ENCODE data around the gene TTLL11.

Gene TTLL11

DNA sequence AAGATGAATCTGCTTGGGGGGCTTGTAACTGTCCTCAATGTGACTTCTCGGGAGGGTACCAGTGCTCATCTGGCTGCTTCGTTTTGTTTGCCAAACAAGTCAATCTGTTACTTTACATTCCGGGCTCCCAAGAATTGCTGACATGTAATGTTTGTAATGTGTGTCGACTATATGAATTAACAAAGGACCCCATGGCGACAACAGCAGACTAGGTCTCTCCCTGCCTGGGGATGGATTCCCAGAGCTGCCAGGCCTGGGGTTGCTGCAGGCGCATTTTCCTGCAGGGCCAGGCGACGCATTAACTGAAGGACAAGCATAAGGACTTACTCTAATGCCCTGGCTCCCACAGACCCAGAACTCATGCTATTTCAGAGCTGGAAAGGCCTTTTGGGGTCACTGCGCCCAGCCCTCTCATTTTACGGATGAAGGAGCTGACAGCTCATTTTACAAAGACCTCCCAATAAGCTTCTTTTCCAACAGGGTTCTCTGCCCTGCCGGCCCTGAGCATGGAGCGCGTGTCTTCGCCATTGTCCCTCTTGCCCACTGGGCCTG is 214.8 kb downstream of the TTLL11 start:
- no peak for DNase-seq (ENCODE audit: low read depth)

DNA sequence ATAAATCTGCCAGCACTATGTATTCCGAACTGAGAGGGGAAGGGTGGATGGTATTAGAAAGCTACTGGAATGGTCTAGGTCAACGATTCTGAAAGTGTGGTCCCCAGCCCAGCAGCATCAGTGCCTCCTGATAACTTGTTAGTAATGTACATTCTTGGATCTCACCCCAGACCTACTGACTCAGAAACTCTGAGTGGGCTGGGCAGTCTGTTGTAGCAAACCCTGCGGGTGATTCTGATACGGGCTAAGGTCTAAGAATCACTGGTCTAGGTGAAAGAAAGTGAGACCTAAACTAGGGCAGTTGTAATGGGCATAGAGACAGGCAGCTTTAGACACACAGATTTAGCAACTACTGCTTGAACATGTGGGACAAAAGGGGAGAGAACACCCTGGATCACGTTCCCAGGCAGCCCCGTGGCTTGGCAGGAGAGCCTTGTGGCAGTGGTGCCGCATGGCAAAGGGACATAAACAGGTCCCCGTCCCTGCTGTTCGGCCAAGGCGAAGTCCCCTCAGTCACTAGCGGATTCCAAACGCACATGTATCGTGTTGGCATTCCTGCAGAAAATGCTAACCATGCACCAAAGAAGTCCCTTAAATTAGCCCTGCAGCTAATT is 216.3 kb downstream of the TTLL11 start:
- DNase-seq (ENCODE audit: low read depth), result no peak

DNA sequence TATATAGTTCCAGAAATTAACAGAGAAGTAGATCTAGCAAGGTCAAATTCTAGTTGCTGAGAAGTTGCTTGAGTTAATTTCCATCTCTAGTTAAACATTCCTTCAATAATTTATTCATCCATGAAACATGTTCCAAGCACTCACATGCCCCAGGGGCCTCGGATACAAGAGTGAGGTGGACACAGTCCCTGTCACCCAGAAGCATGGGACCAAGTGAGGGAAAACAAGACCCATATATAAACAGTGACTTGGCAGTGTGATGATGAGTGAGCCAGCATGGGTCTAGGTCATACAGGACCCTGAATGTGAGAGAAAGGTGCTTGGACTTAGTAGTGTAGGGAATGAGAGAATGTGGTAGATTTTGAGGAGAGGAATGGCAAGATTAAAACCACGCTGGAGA is 216.9 kb downstream of the TTLL11 start:
- no peak for DNase-seq (ENCODE audit: low read depth)

DNA sequence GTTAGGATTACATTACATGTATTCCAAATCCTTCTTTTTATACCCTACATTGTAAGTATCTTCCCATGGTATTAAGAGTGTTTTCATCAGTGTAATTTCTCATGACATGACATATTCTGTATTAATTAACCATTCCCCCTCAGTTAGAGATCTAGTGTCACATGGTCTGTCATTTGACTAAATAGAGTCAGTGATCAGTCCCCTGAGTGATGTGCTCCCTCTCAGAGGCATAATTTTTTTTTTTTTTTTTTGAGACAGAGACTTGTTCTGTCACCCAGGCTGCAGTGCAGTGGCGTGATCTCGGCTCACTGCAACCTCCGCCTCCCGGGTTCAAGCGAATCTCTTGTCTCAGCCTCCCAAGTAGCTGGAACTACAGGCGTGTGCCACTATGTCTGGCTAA is 218.6 kb downstream of the TTLL11 start:
- DNase-seq (ENCODE audit: low read depth), result no peak

DNA sequence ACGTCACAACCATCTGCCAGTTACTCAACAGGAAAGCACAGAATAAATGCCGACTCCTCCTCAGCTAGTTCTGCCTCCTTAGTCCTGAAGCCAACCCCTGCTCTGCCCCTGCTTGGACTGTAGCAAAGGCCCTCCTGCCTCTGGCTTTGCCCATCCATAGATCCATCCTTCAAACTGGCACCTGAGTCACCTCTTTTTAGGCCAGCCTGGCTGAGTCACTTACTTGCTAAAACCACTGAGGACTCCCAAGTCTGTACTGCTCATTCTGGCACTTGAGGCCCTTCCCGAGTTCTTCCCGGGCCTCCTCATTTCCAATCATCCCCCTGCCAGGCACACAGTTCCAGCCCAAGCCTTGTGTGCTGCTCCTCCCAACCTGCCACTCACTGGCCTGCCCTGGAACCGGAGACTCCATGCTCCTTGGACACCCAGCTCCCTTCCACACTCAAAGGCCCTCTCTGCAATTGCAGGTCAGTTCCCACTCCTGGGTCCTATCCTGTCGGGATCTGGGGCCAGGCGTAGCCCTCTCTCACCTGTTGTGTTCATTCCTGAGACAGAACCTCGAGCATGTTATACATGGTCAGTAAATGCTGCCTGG is 221.6 kb downstream of the TTLL11 start:
- no peak for DNase-seq (ENCODE audit: low read depth)

DNA sequence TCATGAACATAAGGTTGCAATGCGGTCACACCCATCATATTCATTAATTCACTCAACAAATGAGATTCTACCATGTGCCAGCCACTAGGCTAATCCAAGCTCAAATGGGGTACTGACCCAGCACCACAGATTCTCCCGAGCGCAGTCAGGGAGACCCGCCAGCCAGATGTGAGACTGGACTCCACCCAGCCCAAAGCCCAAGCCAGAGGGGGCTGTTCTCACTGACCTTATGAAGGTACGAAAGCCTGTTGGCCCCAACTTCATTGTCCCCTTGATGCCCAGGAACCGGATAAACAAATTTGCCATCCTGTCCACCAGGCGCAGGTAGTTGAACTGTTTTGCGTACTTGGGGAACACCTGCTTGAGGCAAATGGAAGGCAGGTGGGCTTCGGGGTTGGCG is 222.8 kb downstream of the TTLL11 start:
- DNase-seq (ENCODE audit: low read depth), result no peak

DNA sequence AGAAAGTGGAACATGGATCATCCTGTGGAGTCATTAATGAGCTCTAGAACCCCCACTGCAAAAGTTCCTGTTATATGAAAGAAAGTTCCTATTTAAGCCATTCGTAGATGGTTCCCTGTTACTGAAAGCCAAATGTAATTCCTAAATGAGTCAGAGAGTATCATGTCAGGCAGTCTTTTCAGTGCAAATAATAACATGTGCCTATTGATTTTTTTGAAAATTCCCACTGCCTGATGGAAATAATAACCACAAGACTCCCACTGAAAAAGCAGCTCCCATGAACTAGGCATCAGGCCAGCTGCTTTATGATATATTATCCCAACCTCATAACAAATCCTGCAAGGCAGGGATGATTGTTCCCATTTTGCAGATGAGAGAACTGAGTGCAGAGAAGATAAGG is 224.5 kb downstream of the TTLL11 start:
- no peak for DNase-seq (ENCODE audit: low read depth)

DNA sequence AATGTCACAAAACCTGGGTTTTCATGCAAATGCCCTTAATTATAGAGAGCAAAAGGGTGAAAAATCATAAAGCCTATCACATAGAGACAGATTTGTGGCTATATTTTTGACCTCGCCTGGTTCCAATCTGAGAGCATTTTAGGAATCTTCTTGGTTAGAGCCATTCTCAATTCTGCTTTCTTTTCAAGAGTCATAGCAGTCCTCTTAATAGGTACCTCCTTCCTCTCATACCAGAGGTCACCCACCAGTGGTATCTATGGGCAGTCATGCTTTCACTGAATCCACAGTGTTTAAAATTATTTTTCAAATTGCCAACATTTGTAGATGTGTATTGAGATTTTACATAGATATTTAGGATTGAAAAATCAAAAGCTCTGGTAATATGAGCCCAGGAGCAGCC is 226.2 kb downstream of the TTLL11 start:
- no peak for DNase-seq (ENCODE audit: low read depth)

DNA sequence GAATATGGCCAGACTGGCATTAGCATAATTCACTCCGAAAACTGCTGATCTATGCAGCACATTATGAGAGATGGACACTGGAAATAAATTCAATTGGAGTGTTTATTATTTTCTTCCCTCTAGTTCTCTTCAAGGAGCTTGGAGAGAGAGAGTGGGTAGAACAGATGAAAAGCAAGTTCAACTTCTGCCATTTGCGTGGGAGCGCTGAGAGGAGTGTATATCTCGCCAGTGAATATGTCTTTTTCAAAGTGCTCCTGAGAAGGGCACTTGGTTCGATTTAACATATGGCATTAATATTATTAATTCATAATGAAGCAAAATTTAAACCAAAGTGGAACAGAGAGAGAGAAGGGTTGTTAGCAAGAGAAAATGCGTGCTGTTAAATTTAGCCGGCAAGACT is 227.2 kb downstream of the TTLL11 start:
- DNase-seq (ENCODE audit: low read depth), result no peak

DNA sequence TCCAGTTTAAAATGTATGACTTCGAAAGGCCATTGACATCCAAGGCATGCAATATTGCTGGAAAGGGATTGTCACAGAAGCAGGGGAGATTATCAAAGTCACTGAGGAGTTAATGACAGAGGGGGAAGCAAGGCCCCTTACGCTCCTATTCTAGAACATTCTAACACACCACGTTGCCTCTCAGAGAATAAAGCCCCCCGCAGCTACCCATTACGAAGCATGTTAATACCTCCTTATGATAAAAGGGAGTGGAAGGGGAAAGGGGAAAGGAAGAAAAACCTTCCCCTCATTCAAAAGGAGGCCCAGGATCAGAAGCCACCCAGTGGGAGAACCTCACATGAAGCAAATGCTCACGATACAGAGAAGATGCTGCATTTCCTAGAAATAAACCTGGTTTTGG is 228.0 kb downstream of the TTLL11 start:
- DNase-seq (ENCODE audit: low read depth), result no peak

DNA sequence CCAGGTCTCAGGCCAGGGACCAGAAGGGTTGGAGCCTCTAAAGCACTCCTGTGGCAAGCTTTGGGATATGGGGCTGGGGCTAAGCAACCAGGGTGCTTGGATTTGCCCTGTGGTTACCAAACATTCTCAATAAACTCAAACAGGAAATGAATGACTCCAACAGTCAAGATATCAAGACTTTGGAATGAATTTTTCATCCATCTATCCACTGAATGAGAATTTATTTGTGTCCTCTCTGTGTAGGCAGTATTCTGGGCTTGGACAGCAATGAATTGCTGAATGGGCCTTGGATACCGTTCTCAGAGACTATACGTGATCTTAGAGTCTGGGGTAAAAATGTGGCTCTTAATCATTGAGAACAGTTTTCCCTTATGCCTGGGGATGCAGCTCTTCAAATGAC is 229.2 kb downstream of the TTLL11 start:
- DNase-seq (ENCODE audit: low read depth), result no peak

DNA sequence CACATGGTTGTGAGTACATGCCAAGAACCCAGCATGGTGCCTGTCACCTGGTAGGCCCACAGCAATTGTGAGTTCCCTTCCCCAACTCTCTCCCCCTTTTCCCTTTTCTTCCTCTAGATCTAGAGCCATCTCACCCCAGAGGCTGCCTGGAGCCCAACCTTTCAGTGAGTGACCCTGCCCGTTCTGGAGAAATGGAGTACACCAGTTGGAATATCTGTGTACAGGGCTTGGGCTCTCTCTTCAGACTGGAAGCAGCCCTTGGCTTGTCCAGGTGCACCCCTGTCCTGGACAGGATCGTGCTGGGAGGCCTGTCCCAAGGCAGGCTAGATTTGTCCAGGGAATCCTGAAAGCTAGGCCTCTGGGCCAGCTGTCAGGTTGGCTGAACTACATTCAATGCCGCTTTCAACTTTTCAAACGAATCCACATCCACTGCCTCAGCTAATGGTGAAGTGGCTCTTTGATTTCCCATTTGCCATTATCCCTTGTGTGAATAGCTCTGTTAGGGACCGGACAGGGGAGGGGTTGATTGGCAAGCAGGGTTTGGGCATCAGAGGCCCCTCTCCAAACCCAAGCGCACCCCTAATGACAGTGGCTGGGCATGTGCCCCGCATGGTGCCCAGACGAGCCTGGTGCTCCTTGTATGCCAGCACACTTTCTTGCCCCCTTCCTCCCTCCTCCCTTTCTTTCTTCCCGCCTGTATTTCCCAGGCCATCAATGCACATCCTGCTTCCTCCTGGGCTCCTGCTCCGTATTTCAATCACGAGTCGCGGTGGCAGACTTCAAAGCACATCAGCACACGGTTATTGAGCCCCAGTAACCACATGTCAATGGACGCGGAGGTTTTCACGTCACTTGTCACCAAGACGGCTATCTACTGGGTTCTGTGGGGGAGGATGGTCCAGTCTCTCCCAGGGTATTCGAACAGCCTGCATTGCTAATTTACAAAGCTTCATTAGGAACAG is 230.5 kb downstream of the TTLL11 start:
- no peak for DNase-seq (ENCODE audit: low read depth)

DNA sequence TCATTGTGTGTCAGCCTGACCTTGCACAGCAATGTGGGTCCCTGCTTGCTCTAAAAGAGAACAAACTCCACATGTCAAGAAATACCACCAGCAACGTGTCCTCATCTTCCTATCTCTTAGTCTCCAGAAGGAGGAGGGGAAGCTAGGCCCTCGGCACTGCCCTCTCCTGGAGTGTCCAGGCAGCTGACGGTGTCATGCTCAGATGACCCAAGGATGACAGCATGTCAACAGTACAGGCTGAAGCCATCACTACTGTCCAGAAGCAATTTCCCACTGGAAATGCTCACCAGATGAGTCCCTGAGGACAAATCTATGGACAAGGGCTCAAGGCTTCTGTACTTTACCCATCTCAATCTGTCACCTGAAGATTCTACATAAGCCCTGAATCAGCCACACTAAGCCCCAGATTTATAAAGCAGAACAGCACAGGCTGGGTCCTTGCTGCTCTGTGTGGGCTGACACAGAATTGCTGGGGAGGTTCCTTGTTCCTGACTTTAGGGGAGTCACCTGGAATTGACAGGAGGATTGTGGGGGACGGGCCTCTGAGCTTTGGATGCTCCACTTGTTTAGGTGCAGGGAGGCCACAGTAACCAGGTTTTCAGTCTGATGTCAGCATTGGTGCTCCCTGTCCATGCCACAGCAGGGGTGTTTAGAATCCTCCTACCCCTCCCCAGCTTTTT is 231.5 kb downstream of the TTLL11 start:
- no peak for DNase-seq (ENCODE audit: low read depth)

DNA sequence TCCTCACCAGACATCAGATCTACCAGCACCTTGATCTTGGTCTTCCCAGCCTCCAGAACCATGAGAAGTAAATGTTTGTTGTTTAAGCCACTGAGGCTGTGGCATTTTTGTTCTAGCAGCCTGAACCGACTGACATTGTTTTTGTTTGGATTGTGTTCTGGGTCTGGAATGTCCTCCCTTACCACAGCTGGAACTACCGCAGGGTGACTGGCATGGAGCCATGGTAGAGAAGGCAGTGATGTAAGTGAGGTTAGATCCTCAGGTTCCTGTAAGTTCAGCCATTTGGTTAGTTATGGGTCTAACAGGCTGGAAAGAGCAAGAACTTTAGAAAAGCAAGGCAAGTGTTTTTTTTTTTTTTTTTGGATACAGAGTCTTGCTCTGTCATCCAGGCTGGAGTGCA is 232.4 kb downstream of the TTLL11 start:
- DNase-seq (ENCODE audit: low read depth), result no peak

DNA sequence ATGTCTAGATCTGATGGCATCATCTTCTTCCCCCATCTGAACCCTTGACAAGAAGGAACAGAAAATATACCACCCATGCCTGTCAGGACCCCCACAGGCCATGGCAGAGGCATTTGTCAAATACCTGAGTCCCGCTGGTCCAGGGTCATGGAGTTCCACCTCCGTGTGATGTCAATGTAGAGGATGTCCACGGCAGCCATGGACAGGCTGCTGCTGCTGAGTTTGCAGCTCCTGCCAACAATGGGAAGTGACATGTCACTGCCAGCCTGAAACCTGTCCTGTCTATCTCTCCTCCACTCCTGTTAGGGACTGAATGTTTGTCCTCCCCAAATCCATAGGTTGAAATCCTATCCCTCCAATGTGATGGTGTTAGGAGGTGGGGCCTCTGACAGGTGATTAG is 232.9 kb downstream of the TTLL11 start:
- no peak for DNase-seq (ENCODE audit: low read depth)

DNA sequence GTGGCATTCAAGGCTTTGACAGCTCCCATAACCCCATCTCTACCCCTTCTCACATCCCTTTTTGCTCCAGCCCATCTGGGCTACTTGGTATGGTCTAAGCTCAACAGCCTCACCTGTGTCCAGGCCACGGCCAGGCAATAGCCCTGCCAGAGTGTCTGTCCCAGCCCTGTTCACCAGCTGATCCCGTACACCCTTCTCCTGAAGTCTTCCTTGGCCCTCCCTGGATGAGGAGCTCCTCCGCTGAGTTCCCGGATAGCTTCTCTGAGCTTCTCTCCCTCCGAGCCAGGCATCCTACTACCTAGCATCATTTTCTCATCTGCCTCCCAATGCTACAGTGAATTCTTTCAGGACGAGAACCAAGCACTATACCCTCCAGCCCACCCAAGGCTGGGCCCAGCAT is 233.5 kb downstream of the TTLL11 start:
- DNase-seq (ENCODE audit: low read depth), result no peak

DNA sequence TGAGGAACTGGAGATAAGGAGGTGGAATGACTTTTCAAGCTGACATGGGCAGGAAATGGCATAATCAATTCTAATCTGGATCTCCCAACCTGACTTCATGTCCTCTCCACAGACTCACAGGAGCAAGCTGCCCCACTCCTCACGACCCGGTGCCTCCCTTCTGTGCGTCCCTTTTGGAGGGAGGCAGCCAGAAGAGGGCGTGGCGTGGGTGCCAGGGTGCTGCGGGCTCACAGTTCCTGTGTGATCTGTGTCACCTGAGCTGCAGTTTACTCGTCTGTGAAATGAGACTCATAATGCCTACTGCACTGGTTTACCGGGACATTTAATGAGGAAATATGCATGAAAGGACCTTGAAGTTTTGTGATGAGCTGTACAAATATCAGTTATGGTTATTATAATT is 234.3 kb downstream of the TTLL11 start:
- DNase-seq (ENCODE audit: low read depth), result no peak

DNA sequence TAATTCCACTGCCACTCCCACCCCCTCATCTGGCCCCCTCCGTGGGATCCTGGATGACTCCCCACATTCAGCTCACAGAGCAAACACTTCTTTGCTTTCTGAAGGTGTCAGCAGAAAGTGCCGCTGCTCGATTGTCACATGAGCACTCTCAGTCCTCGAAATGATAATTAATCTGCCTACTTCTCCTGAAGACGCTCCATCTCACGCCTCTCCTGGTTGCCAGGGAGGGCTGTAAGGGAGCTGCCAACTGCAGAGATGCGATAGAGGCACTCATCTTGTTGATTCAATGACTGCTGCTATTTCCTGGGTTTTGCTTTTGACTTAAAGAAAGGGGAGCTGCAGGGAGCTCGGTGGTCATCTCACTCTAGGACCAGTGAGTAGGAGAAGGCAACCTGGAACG is 235.2 kb downstream of the TTLL11 start:
- DNase-seq (ENCODE audit: low read depth), result no peak

DNA sequence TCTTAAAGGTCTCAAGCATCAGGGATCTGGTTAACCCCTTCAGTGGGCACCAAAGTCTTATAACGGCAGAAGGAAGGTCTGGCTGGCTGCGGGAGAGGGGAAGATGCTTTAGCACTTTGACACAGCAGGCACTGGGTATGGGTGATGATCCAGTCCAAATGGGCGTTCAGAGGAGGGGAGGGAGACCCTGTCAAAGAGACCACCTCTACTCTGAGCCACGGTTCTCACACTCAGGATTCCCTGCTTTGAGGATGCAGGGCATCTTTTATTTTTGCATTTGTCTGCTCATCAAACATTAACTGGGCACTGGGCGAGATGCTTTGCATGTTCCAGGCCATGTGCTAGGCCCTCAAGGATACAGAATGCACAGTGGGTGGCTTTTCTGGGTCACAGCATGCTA is 237.6 kb downstream of the TTLL11 start:
- DNase-seq (ENCODE audit: low read depth), result no peak

DNA sequence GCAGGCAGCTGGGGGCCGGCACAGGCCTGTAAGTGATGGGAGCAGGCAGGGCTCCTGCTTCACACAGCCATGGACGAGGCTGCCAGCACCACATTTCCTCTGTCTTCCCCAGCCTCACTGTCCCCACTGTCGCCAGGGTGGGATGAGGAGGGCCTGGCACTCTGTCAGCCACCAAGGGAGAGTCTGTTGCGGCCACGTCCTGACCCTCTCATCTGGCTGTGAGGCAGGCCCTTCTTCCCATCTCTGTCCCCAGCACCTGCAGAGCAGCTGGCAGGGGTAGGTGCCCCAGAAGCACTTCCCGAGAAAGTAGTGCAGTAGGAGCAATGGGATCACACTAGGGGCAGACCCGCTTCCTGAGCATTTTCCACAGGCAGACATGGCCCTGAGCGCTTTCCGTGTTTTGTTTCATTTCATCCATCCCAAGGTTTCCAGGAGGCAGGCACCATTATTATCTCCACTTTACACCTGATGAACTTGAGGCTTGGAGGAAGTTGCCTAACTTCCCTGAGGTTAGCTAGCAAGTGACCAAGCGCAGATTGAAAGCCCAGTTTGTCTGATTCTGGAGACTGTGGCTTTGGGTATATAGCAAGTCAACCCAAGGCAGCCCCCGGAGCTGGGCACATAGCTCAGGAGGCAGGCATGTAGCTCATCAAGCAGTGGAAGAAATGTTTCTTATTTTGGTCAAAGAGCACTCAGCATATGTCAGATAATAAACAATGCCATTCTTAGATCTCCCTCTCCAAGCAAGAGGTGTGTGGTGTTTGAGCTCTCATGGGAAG is 239.3 kb downstream of the TTLL11 start:
- DNase-seq (ENCODE audit: low read depth), result no peak
